SU-DHL-6 (cell line): Measurements from ENCODE around the gene BIRC5.

Source experiments
- H2AFZ ChIP-seq: fragments of 200-600 bp; sonication (generic); 2 replicates; pipeline ENCODE4 v1.6.1; 2014; ENCODE audit warnings: low read depth, mild to moderate bottlenecking, moderate library complexity, mixed read lengths, antibody characterized with exemption, low read length; ENCODE audit not compliant: severe bottlenecking
- H3F3A ChIP-seq: fragments of 200-600 bp; shearing (Covaris generic); 2 replicates; pipeline ENCODE4 v1.6.0; 2016; ENCODE audit warnings: antibody characterized with exemption, mild to moderate bottlenecking; ENCODE audit not compliant: insufficient read depth
- H3K27ac ChIP-seq: fragments of 200-600 bp; sonication (generic); 2 replicates; pipeline ENCODE4 v1.5.1; 2016; ENCODE audit warnings: low read depth, mild to moderate bottlenecking, low read length, moderate library complexity, mixed read lengths
- H3K27me3 ChIP-seq: fragments of 200-600 bp; sonication (generic), shearing (Covaris generic); 2 replicates; pipeline ENCODE4 v1.6.0; 2014; ENCODE audit warnings: mild to moderate bottlenecking, low read length
- H3K36me3 ChIP-seq: fragments of 200-600 bp; sonication (generic); 2 replicates; pipeline ENCODE4 v1.6.1; 2014; ENCODE audit warnings: mild to moderate bottlenecking, low read length, mixed read lengths
- H3K4me2 ChIP-seq: fragments of 300-600, 200-600 bp; shearing (Covaris generic), sonication (generic); 2 replicates; pipeline ENCODE4 v1.6.0; 2014; ENCODE audit warnings: low read length, low read depth, mild to moderate bottlenecking; ENCODE audit not compliant: poor library complexity, severe bottlenecking
- H3K4me3 ChIP-seq: fragments of 200-600 bp; sonication (generic); 2 replicates; pipeline ENCODE4 v1.5.1; 2014; ENCODE audit warnings: antibody characterized with exemption, low read length, mild to moderate bottlenecking, mixed read lengths; ENCODE audit not compliant: insufficient read depth, poor library complexity, severe bottlenecking
- H3K79me2 ChIP-seq: fragments of 200-600 bp; sonication (generic); 2 replicates; pipeline ENCODE4 v1.6.1; 2014; ENCODE audit warnings: mild to moderate bottlenecking, low read length, moderate library complexity; ENCODE audit not compliant: insufficient read depth
- H3K9ac ChIP-seq: fragments of 200-600 bp; sonication (generic); 2 replicates; pipeline ENCODE4 v1.7.0; 2014; ENCODE audit warnings: mild to moderate bottlenecking, low read length
- H3K9me2 ChIP-seq: fragments of 200-600 bp; sonication (generic); replicated peaks from 2 replicates; pipeline ENCODE4 v1.6.1; 2014; ENCODE audit warnings: low read length; ENCODE audit not compliant: insufficient read depth
- H3K9me3 ChIP-seq: fragments of 200-600 bp; sonication (generic); 2 replicates; pipeline ENCODE4 v1.6.1; 2014; ENCODE audit warnings: low read length, mixed read lengths; ENCODE audit not compliant: insufficient read depth
- H4K20me1 ChIP-seq: fragments of 200-600 bp; sonication (generic); 2 replicates; pipeline ENCODE4 v1.6.1; 2014; ENCODE audit warnings: low read depth, mild to moderate bottlenecking, antibody characterized with exemption, low read length, moderate library complexity, mixed read lengths
- EZH2phosphoT487 ChIP-seq: fragments of 200-600 bp; sonication (generic), shearing (Covaris generic); conservative IDR thresholded peaks from 2 replicates; pipeline ENCODE4 v1.6.1; 2018; ENCODE audit warnings: mild to moderate bottlenecking, antibody characterized with exemption, low read length, moderate library complexity, mixed read lengths
- TF ChIP-seq, protein P1 (sequence below): fragments of 200-600 bp; sonication (generic); IDR thresholded peaks from one replicate; pipeline ENCODE4 v1.5.1; 2017; ENCODE audit warnings: antibody characterized with exemption, mild to moderate bottlenecking, low read length, moderate library complexity; ENCODE audit not compliant: insufficient read depth, poor library complexity, severe bottlenecking

Gene BIRC5

DNA sequence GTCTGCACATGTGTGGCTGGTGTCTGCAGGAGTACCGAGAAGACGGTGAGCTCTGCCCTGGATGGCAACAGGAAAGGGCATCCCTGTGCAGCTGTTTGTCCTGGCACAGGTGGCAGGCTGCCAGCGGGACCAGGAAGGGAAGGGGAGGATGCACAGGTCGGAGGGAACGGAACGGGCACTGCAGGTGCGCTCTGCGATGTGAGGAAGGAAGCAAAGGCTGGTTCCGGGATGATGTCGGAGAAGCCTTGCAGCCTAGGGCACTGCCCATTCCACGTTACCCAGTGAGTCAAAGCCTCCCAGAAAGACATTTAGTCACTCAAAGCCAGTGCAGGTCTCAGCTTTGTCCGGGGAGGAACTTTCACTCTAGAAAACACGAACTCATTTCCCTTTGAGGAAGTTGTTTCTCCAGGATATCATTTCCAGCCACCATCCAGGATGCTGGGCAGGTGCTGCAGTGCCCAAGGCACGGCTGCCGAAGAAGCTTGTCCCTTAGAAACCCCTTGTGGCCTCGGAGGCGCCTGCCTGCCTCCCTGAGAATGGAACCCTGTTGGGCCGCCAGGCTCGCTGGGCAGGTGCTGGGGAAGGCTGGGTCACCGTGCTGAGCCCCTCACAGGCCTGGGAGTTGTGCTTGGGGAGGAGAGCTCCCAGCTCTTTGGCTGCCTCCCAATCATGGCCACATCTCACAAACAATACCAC is 12.9 kb downstream of the BIRC5 start:
- H2AFZ ChIP-seq: no peak overlapping the region
- H3F3A ChIP-seq: peaks cover 19% of the 10 kb centered on the region
- no peaks in the 10 kb centered on the region for H4K20me1 ChIP-seq
- H3K79me2 ChIP-seq: no peaks in the 10 kb centered on the region
- H3K4me2 ChIP-seq: no peak overlapping the region
- no peaks in the 10 kb centered on the region for H3K9me3 ChIP-seq
- H3K27ac ChIP-seq: no peak overlapping the region
- no peaks in the 10 kb centered on the region for H3K27me3 ChIP-seq
- no peak overlapping the region for H3K4me3 ChIP-seq
- H3K9ac ChIP-seq: no peak overlapping the region
- TF ChIP-seq, protein P1, sequence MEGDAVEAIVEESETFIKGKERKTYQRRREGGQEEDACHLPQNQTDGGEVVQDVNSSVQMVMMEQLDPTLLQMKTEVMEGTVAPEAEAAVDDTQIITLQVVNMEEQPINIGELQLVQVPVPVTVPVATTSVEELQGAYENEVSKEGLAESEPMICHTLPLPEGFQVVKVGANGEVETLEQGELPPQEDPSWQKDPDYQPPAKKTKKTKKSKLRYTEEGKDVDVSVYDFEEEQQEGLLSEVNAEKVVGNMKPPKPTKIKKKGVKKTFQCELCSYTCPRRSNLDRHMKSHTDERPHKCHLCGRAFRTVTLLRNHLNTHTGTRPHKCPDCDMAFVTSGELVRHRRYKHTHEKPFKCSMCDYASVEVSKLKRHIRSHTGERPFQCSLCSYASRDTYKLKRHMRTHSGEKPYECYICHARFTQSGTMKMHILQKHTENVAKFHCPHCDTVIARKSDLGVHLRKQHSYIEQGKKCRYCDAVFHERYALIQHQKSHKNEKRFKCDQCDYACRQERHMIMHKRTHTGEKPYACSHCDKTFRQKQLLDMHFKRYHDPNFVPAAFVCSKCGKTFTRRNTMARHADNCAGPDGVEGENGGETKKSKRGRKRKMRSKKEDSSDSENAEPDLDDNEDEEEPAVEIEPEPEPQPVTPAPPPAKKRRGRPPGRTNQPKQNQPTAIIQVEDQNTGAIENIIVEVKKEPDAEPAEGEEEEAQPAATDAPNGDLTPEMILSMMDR: no peak
- no peak for TF ChIP-seq EZH2phosphoT487
- H3K36me3 ChIP-seq: peaks cover 6% of the 10 kb centered on the region; the same call in 1 of the 2 replicates
- H3K9me2 ChIP-seq: no peaks in the 10 kb centered on the region

DNA sequence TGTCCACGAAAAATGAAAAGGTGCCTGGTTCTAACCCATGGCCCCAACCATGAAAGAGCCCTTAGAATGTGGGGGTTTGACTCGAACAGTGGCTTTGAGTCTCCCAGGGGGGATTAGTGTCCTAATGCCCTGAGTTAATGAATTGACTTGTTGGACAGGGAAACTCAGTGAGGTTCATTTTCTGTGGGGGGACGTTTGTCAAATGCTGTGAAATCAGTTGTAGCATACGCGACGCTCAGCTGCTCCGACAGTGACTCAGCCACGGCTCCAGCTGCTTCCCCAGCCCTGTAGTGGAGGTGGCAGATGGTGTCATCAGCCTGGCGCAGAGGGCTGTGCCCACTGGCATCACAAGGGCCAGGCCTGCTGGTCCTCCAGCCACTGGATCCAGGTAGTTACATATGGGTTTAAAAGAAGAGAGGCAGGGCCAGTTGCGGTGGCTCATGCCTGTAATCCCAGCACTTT is 13.4 kb downstream of the BIRC5 start:
- no peak overlapping the region for H2AFZ ChIP-seq
- H3F3A ChIP-seq: peaks cover 19% of the 10 kb centered on the region
- no peaks in the 10 kb centered on the region for H3K79me2 ChIP-seq
- H4K20me1 ChIP-seq: no peaks in the 10 kb centered on the region
- H3K27me3 ChIP-seq: no peaks in the 10 kb centered on the region
- H3K9ac ChIP-seq: no peak overlapping the region
- no peak overlapping the region for H3K4me2 ChIP-seq
- H3K9me2 ChIP-seq: no peaks in the 10 kb centered on the region
- no peak overlapping the region for H3K4me3 ChIP-seq
- TF ChIP-seq, protein P1: no peak
- no peak for TF ChIP-seq EZH2phosphoT487
- no peak overlapping the region for H3K27ac ChIP-seq
- peaks cover 5% of the 10 kb centered on the region; the same call in 1 of the 2 replicates for H3K36me3 ChIP-seq
- no peaks in the 10 kb centered on the region for H3K9me3 ChIP-seq

- H3K4me2 ChIP-seq: no peak overlapping the region
- no peaks in the 10 kb centered on the region for H4K20me1 ChIP-seq
- no peaks in the 10 kb centered on the region for H3K9me3 ChIP-seq
- H3K27ac ChIP-seq: no peak overlapping the region
- H3K27me3 ChIP-seq: no peaks in the 10 kb centered on the region
- H2AFZ ChIP-seq: no peak overlapping the region
- TF ChIP-seq EZH2phosphoT487: no peak
- TF ChIP-seq, protein P1: no peak
- peaks cover 19% of the 10 kb centered on the region for H3F3A ChIP-seq
- no peaks in the 10 kb centered on the region for H3K9me2 ChIP-seq
- H3K36me3 ChIP-seq: 0 out of 2 replicates have a peak, but pooled peaks cover 2% of the 10 kb centered on the region
- H3K9ac ChIP-seq: no peak overlapping the region
- H3K79me2 ChIP-seq: no peaks in the 10 kb centered on the region
- H3K4me3 ChIP-seq: no peak overlapping the region
These were observed 14.1 kb downstream of the BIRC5 start for GRCh38 chr17:78228176-78228575.
